ENCODE data around the gene GNL2.

GRCh38 chr1:37641059-37641458 is 45.3 kb upstream of the GNL2 start:
- no peak for TF ChIP-seq CTCF (IDR thresholded peaks at IDR 0.05)
- TF ChIP-seq POLR2A (IDR thresholded peaks at IDR 0.05), result no peak
